ENCODE measurements around the gene SCAF1. TPM values are rescaled to one million over a fixed set of nuclear protein-coding genes. Genes with fewer than 3 reads are reported as not detected.
A peak's percentile ranks its signal among the peaks of the same experiment; 100 is the strongest.
"Not testable (repeated sequence)": the region's sequence is repeated elsewhere in the genome, so short reads cannot be mapped to it uniquely, and the experiment has no call there.

SCAF1 gene
- total RNA-seq, 1 experiment from 2014 or later, result 81.3 TPM

GRCh38 chr19:49632576-49632975, 9.4 kb upstream of the SCAF1 start:
- no peaks in the 10 kb centered on the region for H3K9me3 Mint-ChIP-seq (ENCODE audit: unreplicated experiment)
- peaks cover 4% of the 10 kb centered on the region for H3K4me1 Mint-ChIP-seq (ENCODE audit: insufficient read depth, unreplicated experiment)
- intact Hi-C loops (cut with micrococcal nuclease), result no loop called here
- POLR2A ChIA-PET, result interaction anchor here (0.5 to 4.2 kb wide), 3 partner anchors 8 to 287 kb away, joined by 3 to 29 read pairs (median 5); partner anchors contain the start of genes RRAS and SCAF1
- BruUV-seq (replicated peaks), result no TSS peak
- peaks cover 48% of the 10 kb centered on the region for H3K36me3 Mint-ChIP-seq (ENCODE audit: insufficient read depth, unreplicated experiment)
- no peak overlapping the region for H3K27ac Mint-ChIP-seq (ENCODE audit: low read depth, unreplicated experiment)
- H3K27me3 Mint-ChIP-seq (ENCODE audit: insufficient read depth, unreplicated experiment), result no peaks in the 10 kb centered on the region
- no peak for DNase-seq (ENCODE audit: unreplicated experiment)
- no peak overlapping the region for H3K4me3 Mint-ChIP-seq (ENCODE audit: unreplicated experiment)
- no peak for TF ChIP-seq CTCF (IDR thresholded peaks at IDR 0.05; ENCODE audit: unreplicated experiment)
- CTCF ChIA-PET, result no interaction called here

DNA sequence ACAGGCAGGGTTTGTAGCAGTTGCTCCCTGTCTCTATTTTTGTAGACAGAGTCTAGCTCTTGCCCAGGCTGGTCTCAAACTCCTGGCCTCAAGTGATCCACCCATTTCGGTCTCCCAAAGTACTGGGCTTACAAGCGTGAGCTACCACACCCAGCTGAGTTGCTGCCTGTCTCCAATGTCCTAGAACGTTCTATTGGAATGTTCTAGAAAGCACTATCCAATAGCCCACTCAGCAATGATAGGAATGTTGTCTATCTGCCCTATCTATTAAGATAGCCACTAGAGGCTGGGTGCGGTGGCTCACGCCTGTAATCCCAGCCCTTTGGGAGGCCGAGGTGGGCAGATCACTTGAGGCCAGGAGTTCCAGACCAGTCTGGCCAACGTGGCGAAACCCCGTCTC, 8.7 kb upstream of the SCAF1 start:
- DNase-seq (ENCODE audit: unreplicated experiment); H3K27ac Mint-ChIP-seq (ENCODE audit: low read depth, unreplicated experiment); H3K27me3 Mint-ChIP-seq (ENCODE audit: insufficient read depth, unreplicated experiment); intact Hi-C loops (cut with micrococcal nuclease); H3K4me3 Mint-ChIP-seq (ENCODE audit: unreplicated experiment); BruUV-seq (replicated peaks); H3K9me3 Mint-ChIP-seq (ENCODE audit: unreplicated experiment); CTCF ChIA-PET: not testable (repeated sequence)
- Mint-ChIP-seq H3K36me3 (ENCODE audit: insufficient read depth, unreplicated experiment) (peaks cover 41% of the 10 kb centered on the region), H3K4me1 (ENCODE audit: insufficient read depth, unreplicated experiment) (peaks cover 11% of the 10 kb centered on the region)
- POLR2A ChIA-PET, result interaction anchor here (0.5 to 4.2 kb wide), 2 partner anchors 8 to 286 kb away, joined by 3 to 29 read pairs; partner anchors contain the start of genes RRAS and SCAF1

GRCh38 chr19:49635530-49636232, 6.3 kb upstream of the SCAF1 start:
- no peaks in the 10 kb centered on the region for H3K27me3 Mint-ChIP-seq (ENCODE audit: insufficient read depth, unreplicated experiment)
- CTCF ChIA-PET, result interaction anchor here (0.6 to 0.9 kb wide), 4 partner anchors 19 to 153 kb away, joined by 3 read pairs; no protein-coding TSS in a partner anchor
- no peak for TF ChIP-seq CTCF (IDR thresholded peaks at IDR 0.05; ENCODE audit: unreplicated experiment)
- peak overlapping the region; percentile 7 for H3K27ac Mint-ChIP-seq (ENCODE audit: low read depth, unreplicated experiment)
- peaks cover 35% of the 10 kb centered on the region for H3K36me3 Mint-ChIP-seq (ENCODE audit: insufficient read depth, unreplicated experiment)
- DNase-seq (ENCODE audit: unreplicated experiment), result peak; percentile 38
- intact Hi-C loops (cut with micrococcal nuclease), result no loop called here
- no peaks in the 10 kb centered on the region for H3K9me3 Mint-ChIP-seq (ENCODE audit: unreplicated experiment)
- H3K4me1 Mint-ChIP-seq (ENCODE audit: insufficient read depth, unreplicated experiment), result peaks cover 24% of the 10 kb centered on the region
- H3K4me3 Mint-ChIP-seq (ENCODE audit: unreplicated experiment), result no peak overlapping the region
- BruUV-seq (replicated peaks), result no TSS peak
- POLR2A ChIA-PET, result interaction anchor here (0.6 to 2.9 kb wide), 6 partner anchors 19 to 346 kb away, joined by 3 to 10 read pairs (median 3); no protein-coding TSS in a partner anchor

DNA sequence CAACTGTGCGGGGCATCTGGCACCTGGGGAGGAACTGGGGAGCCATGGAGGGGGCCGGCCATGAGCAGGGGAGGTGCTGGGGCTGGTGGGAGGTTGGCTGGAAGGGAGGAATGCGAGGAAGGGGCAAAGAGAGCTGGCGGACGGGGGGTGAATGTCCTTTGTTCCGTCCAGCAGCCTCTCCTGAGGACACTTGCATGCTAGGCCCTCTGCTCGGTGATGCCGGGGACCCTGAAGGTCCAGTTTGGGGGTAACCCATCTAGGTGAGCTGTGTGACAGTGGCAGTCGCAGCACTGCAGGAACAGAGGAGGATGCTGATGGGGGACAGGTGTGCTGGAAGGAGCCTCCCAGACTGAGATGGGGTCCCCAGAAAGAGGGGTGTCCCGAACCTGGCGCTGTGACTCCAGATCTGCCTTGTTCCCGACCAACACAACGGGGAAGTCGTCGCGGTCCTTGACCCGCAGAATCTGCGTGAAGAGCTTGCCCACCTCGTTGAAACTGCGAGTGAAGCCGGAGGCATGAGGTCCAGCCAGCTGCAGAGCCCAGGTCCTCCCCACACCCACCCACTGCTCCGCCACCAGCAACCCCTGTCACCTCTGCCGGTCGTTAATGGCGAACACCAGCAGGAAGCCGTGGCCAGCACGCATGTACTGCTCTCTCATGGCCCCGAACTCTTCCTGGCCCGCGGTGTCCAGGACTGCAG, 5.6 kb upstream of the SCAF1 start:
- no TSS peak for BruUV-seq (replicated peaks)
- H3K27me3 Mint-ChIP-seq (ENCODE audit: insufficient read depth, unreplicated experiment), result no peaks in the 10 kb centered on the region
- H3K4me3 Mint-ChIP-seq (ENCODE audit: unreplicated experiment), result no peak overlapping the region
- no peak for DNase-seq (ENCODE audit: unreplicated experiment)
- TF ChIP-seq CTCF (IDR thresholded peaks at IDR 0.05; ENCODE audit: unreplicated experiment), result no peak
- no peaks in the 10 kb centered on the region for H3K9me3 Mint-ChIP-seq (ENCODE audit: unreplicated experiment)
- intact Hi-C loops (cut with micrococcal nuclease), result no loop called here
- H3K27ac Mint-ChIP-seq (ENCODE audit: low read depth, unreplicated experiment), result peak overlapping the region; percentile 7
- ChIA-PET CTCF (interaction anchor here (0.6 to 0.9 kb wide), 5 partner anchors 20 to 269 kb away, joined by 3 read pairs; no protein-coding TSS in a partner anchor), POLR2A (interaction anchor here (0.6 to 2.9 kb wide), 5 partner anchors 19 to 347 kb away, joined by 3 to 10 read pairs (median 3); no protein-coding TSS in a partner anchor)
- peaks cover 24% of the 10 kb centered on the region for H3K4me1 Mint-ChIP-seq (ENCODE audit: insufficient read depth, unreplicated experiment)
- H3K36me3 Mint-ChIP-seq (ENCODE audit: insufficient read depth, unreplicated experiment), result peaks cover 38% of the 10 kb centered on the region

Measured in MCF 10A (cell line).